Smooth muscle cell (in vitro differentiated cells): Measurements from ENCODE around the gene RIMKLA. TPM values are rescaled to one million over a fixed set of nuclear protein-coding genes. Genes with fewer than 3 reads are reported as not detected.

Experiments used
- DNase-seq: peaks from one replicate; lab custom pipeline; 2025; ENCODE audit not compliant: unreplicated experiment; lab: John Stamatoyannopoulos, UW
- H2AFZ ChIP-seq: fragments of 200-600 bp; sonication (generic); 2 replicates; pipeline ENCODE4 v1.6.0; 2016; ENCODE audit warnings: antibody characterized with exemption, low read depth, mild to moderate bottlenecking
- H3F3A ChIP-seq: fragments of 200-600 bp; sonication (generic); 2 replicates; pipeline ENCODE4 v1.6.0; 2017; ENCODE audit warnings: antibody characterized with exemption, low read depth
- H3K27ac ChIP-seq: fragments of 200-600 bp; sonication (generic); 2 replicates; pipeline ENCODE4 v1.5.1; 2016; ENCODE audit warnings: low read depth, mild to moderate bottlenecking
- H3K27me3 ChIP-seq: fragments of 200-600 bp; sonication (generic); 2 replicates; pipeline ENCODE4 v1.6.1; 2016; ENCODE audit warnings: low read depth, mild to moderate bottlenecking
- H3K36me3 ChIP-seq: fragments of 200-600 bp; sonication (generic); 2 replicates; pipeline ENCODE4 v1.5.1; 2016; ENCODE audit warnings: low read depth
- H3K4me1 ChIP-seq: fragments of 200-600 bp; sonication (generic); 2 replicates; pipeline ENCODE4 v1.5.1; 2016; ENCODE audit warnings: low read depth
- H3K4me2 ChIP-seq: fragments of 200-600 bp; sonication (generic); 2 replicates; pipeline ENCODE4 v1.6.0; 2016; ENCODE audit warnings: mild to moderate bottlenecking
- H3K4me3 ChIP-seq: fragments of 200-600 bp; sonication (generic); 2 replicates; pipeline ENCODE4 v1.5.1; 2016; ENCODE audit warnings: mild to moderate bottlenecking
- H3K79me2 ChIP-seq: fragments of 200-600 bp; sonication (generic); 2 replicates; pipeline ENCODE4 v1.6.0; 2016; ENCODE audit warnings: low read depth, mild to moderate bottlenecking
- H3K9ac ChIP-seq: fragments of 200-600 bp; sonication (generic); 2 replicates; pipeline ENCODE4 v1.6.0; 2016; ENCODE audit warnings: low read depth
- H3K9me3 ChIP-seq: fragments of 200-600 bp; sonication (generic); replicated peaks from 2 replicates; pipeline ENCODE4 v1.5.1; 2016; ENCODE audit warnings: low read depth
- H4K20me1 ChIP-seq: fragments of 200-600 bp; sonication (generic); 2 replicates; pipeline ENCODE4 v1.6.0; 2016; ENCODE audit warnings: low read depth
- CTCF ChIP-seq: fragments of 200-600 bp; sonication (generic); IDR thresholded peaks from 2 replicates; pipeline ENCODE4 v1.5.1; 2017; ENCODE audit warnings: borderline replicate concordance, mild to moderate bottlenecking, antibody characterized with exemption; ENCODE audit not compliant: insufficient read depth, poor library complexity, severe bottlenecking
- WGBS: methylation state at CpG from one replicate; pipeline ENCODE4 v1.1.7; 2016; ENCODE audit warnings: low lambda C conversion rate; 5-methylcytosine and 5-hydroxymethylcytosine counted together
- polyA plus RNA-seq: library from polyadenylated mRNA; unstranded; fragments of >200 nt; fragmentation: Nextera tagmentation; extraction: Ambion mirVana; gene quantifications from 2 replicates; pipeline ENCODE4 v1.2.1, GENCODE V29; 2016
- total RNA-seq: library from RNA; depleted of rRNA; stranded (reverse); fragments of >200 nt; gene quantifications from 2 replicates; pipeline ENCODE4 v1.2.3, GENCODE V29; 2014

RIMKLA gene
- total and polyA plus RNA-seq, 2 experiments from 2014 or later = 0.04 to 0.25 TPM

GRCh38 chr1:42418516-42418915, 37.9 kb downstream of the RIMKLA start:
- Histone ChIP-seq H3K4me3 (no peak overlapping the region), H2AFZ (no peak overlapping the region), H3K27ac (no peak overlapping the region), H3K79me2 (no peaks in the 10 kb centered on the region), H3K4me1 (peaks cover 12% of the 10 kb centered on the region), H3F3A (no peaks in the 10 kb centered on the region), H3K4me2 (no peak overlapping the region), H3K27me3 (no peaks in the 10 kb centered on the region), H3K36me3 (no peaks in the 10 kb centered on the region), H4K20me1 (no peaks in the 10 kb centered on the region), H3K9me3 (no peaks in the 10 kb centered on the region), H3K9ac (no peak overlapping the region)
- TF ChIP-seq CTCF = no peak
- DNase-seq = no peak
- WGBS = 83% methylated on average over 1 of the region's 1 CpG

- peaks cover 12% of the 10 kb centered on the region for H3K4me1 ChIP-seq
Measured at GRCh38 chr1:42419126-42419821, 38.7 kb downstream of the RIMKLA start.

GRCh38 chr1:42420121-42420520, 39.5 kb downstream of the RIMKLA start:
- Histone ChIP-seq H3K9me3 (no peaks in the 10 kb centered on the region), H4K20me1 (no peaks in the 10 kb centered on the region), H3K79me2 (no peaks in the 10 kb centered on the region), H3K36me3 (no peaks in the 10 kb centered on the region), H3K4me2 (peak overlapping the region; percentile 81), H3K4me1 (peaks cover 12% of the 10 kb centered on the region), H3K9ac (no peak overlapping the region), H3K4me3 (no peak overlapping the region), H3K27me3 (no peaks in the 10 kb centered on the region), H3F3A (no peaks in the 10 kb centered on the region), H2AFZ (no peak overlapping the region), H3K27ac (peak overlapping the region; percentile 21)
- no peak for TF ChIP-seq CTCF
- WGBS = 76% methylated on average over 7 of the region's 7 CpGs
- DNase-seq = no peak

More at GRCh38 chr1:42419126-42419821, 38.7 kb downstream of the RIMKLA start:
- Histone ChIP-seq H4K20me1 (no peaks in the 10 kb centered on the region), H3K9me3 (no peaks in the 10 kb centered on the region), H3K36me3 (no peaks in the 10 kb centered on the region), H3K4me3 (no peak overlapping the region), H3F3A (no peaks in the 10 kb centered on the region), H3K79me2 (no peaks in the 10 kb centered on the region), H3K4me2 (no peak overlapping the region), H2AFZ (no peak overlapping the region), H3K27ac (no peak overlapping the region), H3K27me3 (no peaks in the 10 kb centered on the region), H3K9ac (no peak overlapping the region)
- DNase-seq = no peak
- no peak for TF ChIP-seq CTCF
- WGBS = 85% methylated on average over 5 of the region's 5 CpGs
